ENCODE measurements around the gene MAGEA8.
"Not testable (repeated sequence)": the region's sequence is repeated elsewhere in the genome, so short reads cannot be mapped to it uniquely, and the experiment has no call there.

The MAGEA8 gene, protein sequence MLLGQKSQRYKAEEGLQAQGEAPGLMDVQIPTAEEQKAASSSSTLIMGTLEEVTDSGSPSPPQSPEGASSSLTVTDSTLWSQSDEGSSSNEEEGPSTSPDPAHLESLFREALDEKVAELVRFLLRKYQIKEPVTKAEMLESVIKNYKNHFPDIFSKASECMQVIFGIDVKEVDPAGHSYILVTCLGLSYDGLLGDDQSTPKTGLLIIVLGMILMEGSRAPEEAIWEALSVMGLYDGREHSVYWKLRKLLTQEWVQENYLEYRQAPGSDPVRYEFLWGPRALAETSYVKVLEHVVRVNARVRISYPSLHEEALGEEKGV

GRCh38 chrX:149881081-149881711, at the start of gene MAGEA8:
MAGEA8 (plus strand) TSS chrX:149881183; CDS start chrX:149884273, 3,090 bp downstream.
- no peak for DNase-seq

GRCh38 chrX:149831473-149831872, 49.5 kb upstream of the MAGEA8 start:
- DNase-seq: no peak

DNA sequence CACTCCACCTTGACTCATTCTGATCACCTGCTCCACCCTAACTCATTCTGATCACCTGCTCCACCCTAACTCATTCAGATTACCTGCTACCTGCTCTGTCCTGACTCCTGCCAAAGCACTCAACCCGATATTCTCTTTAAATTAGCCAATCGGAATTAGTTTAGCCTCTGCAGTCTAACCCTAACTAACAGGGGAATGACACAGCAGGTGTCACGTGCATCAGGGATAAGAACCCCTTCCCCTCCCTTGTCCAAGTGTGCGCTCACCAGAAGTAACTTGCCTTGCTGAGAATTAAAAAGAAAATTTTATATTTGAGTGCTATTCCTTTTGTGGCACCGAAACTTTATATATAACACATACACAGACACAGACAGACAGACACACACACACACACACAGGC, 44.3 kb upstream of the MAGEA8 start:
- DNase-seq: not testable (repeated sequence)

- DNase-seq: no peak
These were observed 43.8 kb upstream of the MAGEA8 start for GRCh38 chrX:149837167-149837566.

- no peak for DNase-seq
These were observed 43.3 kb upstream of the MAGEA8 start for GRCh38 chrX:149837639-149838038.

DNA sequence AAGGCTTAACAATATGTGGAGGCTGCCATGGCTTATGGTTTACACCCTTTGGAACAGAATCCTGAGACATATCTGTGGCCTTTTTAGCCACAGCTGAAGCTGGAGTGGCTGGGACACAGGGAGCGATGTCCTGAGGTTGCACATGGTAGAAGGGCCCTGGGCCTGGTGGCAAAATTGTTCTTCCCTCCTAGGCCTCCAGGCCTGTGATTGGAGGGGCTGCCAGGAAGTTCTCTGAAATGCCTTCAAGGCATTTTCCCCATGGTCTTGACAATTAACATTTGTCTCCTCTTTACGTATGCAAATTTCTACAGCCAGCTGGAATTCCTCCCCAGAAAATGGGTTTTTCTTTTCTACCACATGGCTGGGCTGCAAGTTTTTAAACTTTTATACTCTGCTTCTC, 39.1 kb upstream of the MAGEA8 start:
- no peak for DNase-seq

DNA sequence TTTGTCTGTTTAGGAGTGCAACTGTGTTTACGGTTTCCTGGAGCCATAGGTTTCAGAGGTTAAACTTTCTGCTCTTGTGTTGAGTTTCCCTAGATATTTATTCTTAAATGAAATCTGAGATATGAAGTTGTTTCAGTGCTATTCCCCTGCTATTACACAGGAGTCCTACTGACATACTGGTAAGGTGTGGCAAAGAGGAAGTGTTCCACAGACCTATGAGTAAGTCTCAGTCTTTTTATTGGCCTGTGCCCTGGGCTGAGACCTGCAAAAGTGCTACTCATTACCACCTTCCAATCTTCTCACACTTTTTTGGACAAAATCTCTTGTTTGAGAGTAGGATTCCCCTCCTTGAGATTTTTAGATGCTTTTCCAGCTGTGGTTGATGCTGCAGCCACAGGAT, 35.6 kb upstream of the MAGEA8 start:
- no peak for DNase-seq

DNA sequence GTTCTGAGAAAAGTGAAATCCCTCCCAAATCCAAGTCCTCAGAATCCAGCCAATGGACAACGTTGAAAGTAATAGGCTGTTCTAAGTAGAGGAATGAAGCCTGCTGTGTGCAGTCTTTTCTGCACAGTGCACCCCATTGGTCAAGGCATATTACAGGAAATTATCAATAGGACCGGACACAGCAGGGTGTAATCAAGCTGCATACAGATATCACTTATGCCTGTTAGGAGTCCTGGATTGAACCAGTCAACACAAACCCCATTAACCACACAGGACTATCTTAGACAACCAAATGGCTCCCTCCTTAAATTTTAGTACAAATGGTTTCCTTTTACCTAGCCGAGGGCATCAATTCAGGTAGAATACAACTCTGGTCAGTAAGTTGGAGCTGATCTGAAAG, 34.2 kb upstream of the MAGEA8 start:
- DNase-seq: no peak

GRCh38 chrX:149848855-149849254, 32.1 kb upstream of the MAGEA8 start:
- DNase-seq: no peak

- DNase-seq: no peak
These were observed 31.2 kb upstream of the MAGEA8 start for GRCh38 chrX:149849787-149850186.

DNA sequence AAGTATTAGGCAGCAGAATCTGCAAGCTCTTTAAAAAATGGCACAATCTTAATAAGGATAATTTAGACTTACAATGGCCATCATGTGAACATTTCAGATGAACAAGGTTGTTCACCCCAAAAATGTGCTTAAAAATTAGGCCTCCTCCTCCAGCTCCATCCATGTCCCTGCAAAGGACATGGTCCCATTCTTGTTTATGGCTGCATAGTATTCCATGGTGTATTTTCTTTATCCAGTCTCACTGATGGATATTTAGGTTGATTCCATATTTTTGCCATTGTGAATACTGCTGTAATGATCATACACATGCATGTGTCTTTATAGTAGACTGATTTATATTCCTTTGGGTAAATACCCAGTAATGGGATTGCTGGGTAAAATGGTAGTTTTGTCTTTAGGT, 29.1 kb upstream of the MAGEA8 start:
- DNase-seq: no peak

- DNase-seq: no peak
These were observed 27.1 kb upstream of the MAGEA8 start for GRCh38 chrX:149853925-149854324.

GRCh38 chrX:149858592-149858991, 22.4 kb upstream of the MAGEA8 start:
- DNase-seq: no peak

DNA sequence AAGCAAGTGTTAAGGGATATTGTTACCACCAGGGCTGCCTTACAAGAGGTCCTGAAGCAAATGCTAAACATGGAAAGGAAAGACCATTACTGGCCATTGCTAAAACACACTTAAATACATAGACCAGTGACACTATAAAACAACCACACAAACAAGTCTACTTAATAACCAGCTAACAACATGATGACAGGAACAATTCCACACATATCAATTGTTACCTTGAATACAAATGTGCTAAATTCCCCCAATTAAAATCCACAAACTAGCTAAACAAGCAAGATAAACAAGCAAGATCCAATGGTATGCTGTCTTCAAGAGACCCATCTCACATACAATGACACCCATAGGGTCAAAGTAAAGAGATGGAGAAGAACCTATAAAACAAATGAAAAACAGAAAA, 20.5 kb upstream of the MAGEA8 start:
- DNase-seq: no peak

- no peak for DNase-seq
These were observed 15.6 kb upstream of the MAGEA8 start for GRCh38 chrX:149865390-149865789.

GRCh38 chrX:149867488-149867887, 13.5 kb upstream of the MAGEA8 start:
- DNase-seq: no peak

DNA sequence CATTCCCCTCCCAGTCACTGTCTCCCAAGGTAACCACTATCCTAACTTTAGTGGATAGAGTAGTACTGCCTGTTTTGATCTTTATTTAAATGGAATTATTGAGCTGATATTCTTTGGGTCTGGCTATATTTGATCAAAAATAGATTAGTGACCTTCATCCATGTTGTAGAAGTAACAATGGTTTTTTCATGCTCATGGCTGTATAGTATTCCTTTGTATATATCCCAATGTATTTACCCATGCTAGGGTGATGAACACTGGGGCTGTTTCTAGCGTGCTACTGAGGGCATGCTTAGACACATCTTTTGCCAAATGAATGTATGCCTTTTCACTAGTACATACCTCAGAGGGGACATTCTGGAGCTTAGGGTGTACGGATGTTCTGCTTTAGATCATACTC, 10.1 kb upstream of the MAGEA8 start:
- DNase-seq: no peak

DNA sequence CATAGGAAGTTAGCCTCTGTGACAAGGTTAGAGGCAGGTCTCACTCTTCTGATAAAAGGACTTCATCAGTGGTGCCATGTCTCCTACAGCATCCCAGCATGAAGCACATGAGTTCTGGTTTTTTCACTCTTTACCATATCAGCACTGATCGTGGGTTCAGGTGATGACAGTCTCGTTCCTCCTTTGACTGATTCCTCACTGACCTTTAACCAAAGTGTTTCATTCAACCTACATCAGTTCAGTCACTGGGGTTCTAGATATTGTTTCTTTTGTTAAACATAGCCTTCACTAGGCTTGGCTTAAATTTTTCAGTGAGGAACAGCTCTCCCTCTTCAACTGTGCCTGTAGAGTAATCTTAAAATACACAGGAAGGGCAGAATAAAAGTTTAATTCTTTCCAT, 9.6 kb upstream of the MAGEA8 start:
- no peak for DNase-seq

- DNase-seq: peak in 3 of 4 experiments; percentile 2 to 18 (median 18)
These were observed 9.0 kb upstream of the MAGEA8 start for GRCh38 chrX:149871940-149872339.

DNA sequence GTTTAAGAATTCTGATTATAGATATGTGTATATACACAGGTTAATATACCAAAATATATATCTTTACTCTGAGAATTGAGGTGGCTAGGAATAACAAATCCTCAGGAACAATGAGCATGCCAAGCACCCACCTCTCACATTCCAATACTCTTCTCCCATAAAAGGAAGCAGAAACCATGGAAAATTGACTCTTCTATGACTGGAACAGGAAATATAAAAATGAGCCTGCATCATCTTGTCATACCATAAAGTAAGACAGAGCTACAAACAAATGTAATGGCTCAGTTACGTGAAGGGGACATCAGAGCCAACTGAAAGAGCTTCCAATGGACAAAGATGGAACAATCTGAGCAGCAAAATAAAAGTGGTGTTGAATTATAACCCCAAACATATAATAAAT, 3.8 kb upstream of the MAGEA8 start:
- DNase-seq: no peak

DNA sequence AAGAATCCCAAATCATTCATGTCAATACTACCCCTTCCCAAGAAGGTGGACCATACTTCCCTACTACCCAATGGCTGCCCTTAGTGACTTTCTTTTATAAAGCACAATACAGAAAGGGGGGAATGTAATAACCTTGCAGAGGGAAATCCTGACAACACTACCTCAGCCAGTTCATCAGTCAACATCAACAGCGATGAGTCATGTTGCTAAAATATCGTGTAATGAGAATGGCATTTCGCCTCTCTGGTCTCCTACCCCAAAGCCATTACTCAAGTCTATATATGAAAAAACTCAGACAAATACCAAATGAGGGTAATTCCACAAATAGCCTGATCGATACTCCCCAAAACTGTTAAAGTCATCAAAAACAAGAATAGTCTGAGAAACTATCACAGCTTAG, 3.3 kb upstream of the MAGEA8 start:
- DNase-seq: no peak

DNA sequence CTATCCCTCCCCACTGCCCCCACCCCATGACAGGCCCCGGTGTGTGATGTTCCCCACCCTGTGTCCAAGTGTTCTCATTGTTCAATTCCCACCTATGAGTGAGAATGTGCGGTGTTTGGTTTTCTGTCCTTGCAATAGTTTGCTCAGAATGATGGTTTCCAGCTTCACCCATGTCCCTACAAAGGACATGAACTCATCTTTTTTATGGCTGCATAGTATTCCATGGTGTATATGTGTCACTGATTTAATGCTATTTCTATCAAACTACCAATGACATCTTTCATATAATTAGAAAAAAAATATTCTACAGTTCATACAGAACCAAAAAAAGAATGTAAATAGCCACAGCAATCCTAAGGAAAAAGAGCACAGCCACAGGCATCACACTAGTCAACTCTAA, 9.8 kb downstream of the MAGEA8 start:
- DNase-seq: not testable (repeated sequence)

GRCh38 chrX:149898554-149898953, 17.6 kb downstream of the MAGEA8 start:
- no peak for DNase-seq

DNA sequence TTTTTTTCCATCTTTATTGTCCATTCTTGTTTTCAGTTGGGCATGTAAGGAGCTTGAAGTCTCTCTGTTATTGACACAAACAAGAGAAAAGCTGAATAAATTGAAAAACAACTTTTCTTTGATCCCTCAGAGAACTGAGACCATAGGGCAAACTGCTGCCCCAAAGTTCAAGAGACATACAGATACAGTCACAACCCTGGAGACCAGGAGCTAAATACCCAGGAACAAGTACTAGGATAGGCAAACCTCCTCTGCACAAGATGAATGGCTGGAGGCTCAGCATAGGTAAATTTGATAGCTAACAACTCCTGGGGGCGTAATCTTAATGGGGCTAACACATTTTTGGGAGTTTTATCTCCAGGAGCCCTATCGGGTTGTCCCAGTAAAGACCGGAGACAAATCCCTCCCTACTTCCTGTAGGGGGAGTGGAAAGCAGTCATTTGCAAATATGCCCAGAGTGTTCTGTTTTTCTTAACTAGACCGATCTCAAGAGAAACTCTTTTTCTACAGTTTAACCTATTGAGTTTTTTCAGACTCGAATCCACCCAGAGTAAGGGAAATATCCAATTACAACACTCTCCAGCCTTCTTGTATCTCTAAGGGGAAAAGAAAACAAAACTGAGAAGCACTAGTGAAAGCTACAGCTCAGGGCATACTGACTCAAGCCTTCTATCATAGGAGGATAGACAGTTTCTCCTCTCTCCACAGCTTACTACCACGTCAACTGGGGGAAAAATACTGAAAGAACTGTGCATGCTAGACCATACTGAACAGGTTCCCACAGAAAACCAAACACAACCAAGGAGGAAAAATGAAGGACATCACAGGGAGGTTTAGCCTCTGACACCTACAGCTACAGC, 23.1 kb downstream of the MAGEA8 start:
- no peak for DNase-seq

Data from activated CD4-positive, CD25-positive, alpha-beta regulatory T cell (primary cell).